HCEC 1CT (cell line): Measurements from ENCODE around the gene MAGOH.
A peak's percentile ranks its signal among the peaks of the same experiment; 100 is the strongest.

Experiments
- DNase-seq: peaks from one replicate; pipeline ENCODE4 v3.0.0-alpha.2; 2017

MAGOH gene

GRCh38 chr1:53183095-53183990 is 55.0 kb downstream of the MAGOH start:
- no peak for DNase-seq

- no peak for DNase-seq
Observed at GRCh38 chr1:53182716-53183094, 55.6 kb downstream of the MAGOH start.

GRCh38 chr1:53182111-53182593 is 56.2 kb downstream of the MAGOH start:
- DNase-seq = peak; percentile 60

GRCh38 chr1:53180951-53181350 is 57.4 kb downstream of the MAGOH start:
- DNase-seq = no peak

GRCh38 chr1:53180226-53180625 is 58.1 kb downstream of the MAGOH start:
- DNase-seq = peak; percentile 4
